Measurements from ENCODE around the gene MSX1. TPM values are rescaled to one million over a fixed set of nuclear protein-coding genes. Genes with fewer than 3 reads are reported as not detected.

Gene MSX1
- total and polyA plus RNA-seq, 2 of the 13 experiments (the other 11 are each of a cell fraction or from before 2014, with no cell fraction given), result 12.1 to 14.9 TPM

GRCh38 chr4:4856071-4857000 lies 3.1 kb upstream of the MSX1 start (continued):
- TF ChIP-seq RAD21 (CRISPR knock-in tag; IDR thresholded peaks at IDR 0.05), result no peak

GRCh38 chr4:4857001-4857808 lies 2.3 kb upstream of the MSX1 start:
- intact Hi-C loops (cut with micrococcal nuclease; ENCODE audit: unreplicated experiment) (no loop called here), in situ Hi-C loops (cut with HindIII; ENCODE audit: extremely low pct_ligation_motif_present, low pct_unique_long_range_greater_than_20kb) (loop anchor here (5.0 kb wide), 1 partner anchor 165 kb away; no protein-coding TSS in a partner anchor)
- H4K20me1 ChIP-seq (ENCODE audit: insufficient read depth, low read length), result peaks cover 10% of the 10 kb centered on the region; the same call in 1 of the 2 replicates
- H3K27ac ChIP-seq (ENCODE audit: extremely low read length, insufficient read depth, low read length), result no peak overlapping the region
- peaks cover 0 to 5% of the 10 kb centered on the region in 2 experiments; a peak in 2 of 5 replicates for H3K36me3 ChIP-seq (replicated peaks in 1 of 2; ENCODE audit: control insufficient read depth in 1 of 2, insufficient read depth in 2 of 2, low read length in 2 of 2)
- CTCF ChIA-PET (ENCODE audit: low intra/inter-chr PET ratio, low total read pairs), result no interaction called here
- peaks cover 0 to 2% of the 10 kb centered on the region in 2 experiments; a peak in 1 of 5 replicates for H3K27me3 ChIP-seq (ENCODE audit: control insufficient read depth in 1 of 2, insufficient read depth in 2 of 2, low read length in 2 of 2)
- no peak overlapping the region for H3K9ac ChIP-seq (ENCODE audit: insufficient read depth, low read depth, low read length)
- H2AFZ ChIP-seq (ENCODE audit: low read length), result no peak overlapping the region
- H3K79me2 ChIP-seq (ENCODE audit: insufficient read depth, low read length), result peaks cover 14% of the 10 kb centered on the region
- no peaks in the 10 kb centered on the region for H3K9me3 ChIP-seq (ENCODE audit: low read length)
- DNase-seq (ENCODE audit: low spot score), result no peak
- 88% methylated on average over 28 of the region's 36 CpGs for WGBS (ENCODE audit: low lambda C conversion rate)
- no peak overlapping the region for H3K4me2 ChIP-seq (ENCODE audit: low read depth, low read length)
- no peak for FAIRE-seq
- ATAC-seq, result no peak
- POLR2A ChIA-PET, result no interaction called here
- TF ChIP-seq GMEB2 (CRISPR knock-in tag; IDR thresholded peaks at IDR 0.05; ENCODE audit: low read depth), result no peak
- TF ChIP-seq ZNF570 (CRISPR knock-in tag; IDR thresholded peaks at IDR 0.05; ENCODE audit: borderline replicate concordance), result no peak
- no peak for TF ChIP-seq SALL1 (CRISPR knock-in tag; IDR thresholded peaks at IDR 0.05)
- TF ChIP-seq STAT6 (CRISPR knock-in tag; IDR thresholded peaks at IDR 0.05; ENCODE audit: borderline replicate concordance), result no peak
- no peak for TF ChIP-seq HMGXB4 (CRISPR knock-in tag; IDR thresholded peaks at IDR 0.05; ENCODE audit: borderline replicate concordance in 1 of 2, low read depth in 1 of 2)
- TF ChIP-seq ZNF441 (CRISPR knock-in tag; IDR thresholded peaks at IDR 0.05; ENCODE audit: borderline replicate concordance), result no peak
- no peak for TF ChIP-seq ZNF83 (CRISPR knock-in tag; IDR thresholded peaks at IDR 0.05; ENCODE audit: borderline replicate concordance)
- no peak for TF ChIP-seq SMARCE1 (IDR thresholded peaks at IDR 0.05; ENCODE audit: borderline replicate concordance)
- TF ChIP-seq ZNF556 (CRISPR knock-in tag; IDR thresholded peaks at IDR 0.05; ENCODE audit: borderline replicate concordance), result no peak
- TF ChIP-seq AKAP8 (CRISPR knock-in tag; IDR thresholded peaks at IDR 0.05), result no peak
- no peak overlapping the region for H3K4me3 ChIP-seq (replicated peaks in 1 of 3; ENCODE audit: insufficient read depth in 1 of 3, low read depth in 2 of 3, low read length in 3 of 3)
- peaks cover 13% of the 10 kb centered on the region for H3K4me1 ChIP-seq (ENCODE audit: insufficient read depth, low read length)
- BruUV-seq (replicated peaks), result no TSS peak
